Measurements from ENCODE around the gene SLC25A36.
A peak's percentile ranks its signal among the peaks of the same experiment; 100 is the strongest.
"Not testable (repeated sequence)": the region's sequence is repeated elsewhere in the genome, so short reads cannot be mapped to it uniquely, and the experiment has no call there.

SLC25A36 gene

DNA sequence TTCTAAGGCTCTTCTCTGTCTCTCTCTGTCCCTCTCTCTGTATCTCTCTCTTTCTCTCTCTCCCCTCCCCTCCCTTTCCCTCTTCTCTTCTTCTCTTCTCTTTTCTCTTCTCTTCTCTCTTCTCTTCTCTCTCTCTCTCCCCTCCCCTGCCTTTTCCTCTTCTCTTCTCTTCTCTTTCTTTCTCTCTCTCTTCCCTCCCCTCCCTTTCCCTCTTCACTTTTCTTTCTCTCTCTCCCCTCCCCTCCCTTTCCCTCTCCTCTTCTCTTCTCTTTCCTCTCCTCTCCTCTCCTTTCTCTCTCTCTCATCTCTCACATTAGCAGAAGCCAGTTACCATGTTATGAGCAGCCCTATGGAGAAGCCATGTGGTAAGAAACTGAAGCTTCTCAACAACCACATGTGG is 25.0 kb upstream of the SLC25A36 start:
- Mint-ChIP-seq H3K36me3 (no peaks in the 10 kb centered on the region), H3K4me1 (no peaks in the 10 kb centered on the region), H3K9me3 (no peaks in the 10 kb centered on the region), H3K27me3 (peaks cover 21% of the 10 kb centered on the region), H3K27ac (no peak overlapping the region), H3K4me3 (no peak overlapping the region)
- DNase-seq = no peak
- CTCF ChIA-PET = interaction anchor here (1.2 to 1.3 kb wide), 2 partner anchors 13 to 52 kb away, joined by 3 to 4 read pairs; no protein-coding TSS in a partner anchor

DNA sequence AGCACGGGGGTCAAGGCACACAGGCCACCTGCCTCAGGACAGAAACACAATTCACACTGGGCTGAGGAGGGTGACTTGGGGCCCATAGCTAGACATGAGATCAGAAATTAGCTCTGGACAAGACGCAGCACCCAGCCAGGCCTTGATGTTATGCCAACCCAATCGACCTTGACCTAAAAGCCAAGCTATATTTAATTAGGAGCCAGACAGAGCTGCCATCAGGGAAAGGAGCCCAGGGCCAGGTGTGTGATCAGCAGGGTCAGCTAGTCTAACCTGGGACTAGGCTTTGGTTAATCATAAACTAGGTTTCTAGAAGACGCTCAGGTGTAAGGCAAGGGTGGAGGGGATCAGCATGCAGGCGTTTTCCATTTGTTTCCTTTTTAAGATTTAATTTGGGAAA is 23.9 kb upstream of the SLC25A36 start:
- Mint-ChIP-seq H3K9me3 (no peaks in the 10 kb centered on the region), H3K4me3 (no peak overlapping the region), H3K4me1 (no peaks in the 10 kb centered on the region), H3K27ac (no peak overlapping the region), H3K36me3 (no peaks in the 10 kb centered on the region), H3K27me3 (peaks cover 25% of the 10 kb centered on the region)
- DNase-seq = no peak
- CTCF ChIA-PET = interaction anchor here (1.3 kb wide), 1 partner anchor 54 kb away, joined by 4 read pairs; no protein-coding TSS in a partner anchor

DNA sequence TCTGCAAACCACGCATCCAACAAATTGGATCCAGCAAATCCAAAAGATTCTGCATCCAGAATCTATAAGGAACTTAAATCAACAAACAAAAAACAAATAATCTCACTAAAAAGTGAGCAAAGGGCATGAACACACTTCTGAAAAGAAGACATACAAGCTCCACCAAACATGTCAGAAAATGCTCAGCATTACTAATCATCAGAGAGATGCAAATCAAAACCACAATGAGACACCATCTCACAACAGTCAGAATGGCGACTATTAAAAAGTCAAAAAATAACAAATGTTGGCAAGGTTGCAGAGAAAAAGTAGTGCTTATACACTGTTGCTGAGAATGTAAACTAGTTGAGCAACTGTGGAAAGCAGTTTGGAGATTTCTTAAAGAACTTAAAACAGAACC is 21.6 kb upstream of the SLC25A36 start:
- H3K9me3 Mint-ChIP-seq = no peaks in the 10 kb centered on the region
- CTCF ChIA-PET = no interaction called here

DNA sequence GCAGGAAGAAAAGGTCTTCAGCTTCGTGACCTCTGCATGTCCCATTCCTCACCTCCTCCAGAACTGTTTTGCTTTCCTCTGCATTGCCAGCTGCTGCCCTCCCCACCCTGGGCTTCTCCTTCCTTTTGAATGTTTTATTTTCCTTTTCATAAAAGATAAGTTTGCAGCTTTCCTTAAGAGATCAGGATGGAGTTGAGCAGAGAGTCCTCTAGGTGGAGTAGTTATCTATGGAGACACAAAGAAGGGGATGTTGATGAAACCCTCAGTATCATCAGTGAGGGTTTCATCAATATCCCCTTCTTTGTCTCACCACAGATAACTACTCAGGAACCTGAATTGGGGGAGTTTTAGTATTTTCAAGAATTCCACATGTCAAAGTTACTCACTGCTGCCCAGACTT is 19.0 kb upstream of the SLC25A36 start:
- Mint-ChIP-seq H3K27ac (no peak overlapping the region), H3K27me3 (peaks cover 7% of the 10 kb centered on the region), H3K4me3 (no peak overlapping the region), H3K36me3 (no peaks in the 10 kb centered on the region), H3K9me3 (no peaks in the 10 kb centered on the region), H3K4me1 (no peaks in the 10 kb centered on the region)
- CTCF ChIA-PET = no interaction called here
- DNase-seq = no peak

More for the DNA sequence above, 21.6 kb upstream of the SLC25A36 start:
- H3K27ac Mint-ChIP-seq = no peak overlapping the region
- DNase-seq = no peak
- peaks cover 25% of the 10 kb centered on the region for H3K27me3 Mint-ChIP-seq
- no peak overlapping the region for H3K4me3 Mint-ChIP-seq
- no peaks in the 10 kb centered on the region for H3K36me3 Mint-ChIP-seq
- H3K4me1 Mint-ChIP-seq = no peaks in the 10 kb centered on the region

DNA sequence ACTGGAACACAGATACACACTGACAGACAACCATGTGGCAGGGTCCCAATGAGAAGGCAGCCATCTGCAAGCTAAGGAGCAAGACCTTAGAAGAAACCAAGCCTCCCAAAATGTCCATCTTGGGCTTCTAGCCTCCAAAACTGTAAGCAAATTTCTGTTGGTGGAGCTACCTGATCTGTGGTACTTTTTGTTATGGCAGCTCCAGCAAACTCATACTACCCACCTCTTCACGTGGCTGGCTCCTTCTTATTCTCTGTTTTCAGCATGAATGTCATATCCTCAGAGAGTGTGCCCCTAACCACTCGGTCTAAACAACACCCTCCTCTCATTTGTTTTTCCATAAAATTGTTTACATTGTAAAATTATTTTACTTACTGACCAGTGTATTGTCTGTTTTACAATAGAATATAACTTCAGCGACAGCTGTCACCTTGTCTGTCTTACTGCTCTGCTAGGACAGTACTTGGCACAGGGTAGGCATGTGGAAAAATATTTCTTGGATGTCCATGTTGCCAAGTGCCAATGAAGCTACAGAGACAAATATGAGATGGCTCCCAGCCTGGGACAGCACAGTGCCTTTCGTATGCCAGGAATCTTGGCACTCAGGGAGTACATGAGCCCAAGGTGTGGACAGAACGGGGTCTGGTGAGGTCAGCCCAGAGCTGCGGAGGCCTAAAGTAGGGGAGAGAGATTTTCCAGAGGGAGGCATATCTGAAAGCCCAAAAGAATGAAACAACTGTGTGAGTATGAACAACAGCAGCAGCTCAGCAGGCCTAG is 17.4 kb upstream of the SLC25A36 start:
- Mint-ChIP-seq H3K4me1 (no peaks in the 10 kb centered on the region), H3K9me3 (no peaks in the 10 kb centered on the region), H3K36me3 (no peaks in the 10 kb centered on the region), H3K27me3 (peaks cover 4% of the 10 kb centered on the region), H3K27ac (no peak overlapping the region), H3K4me3 (no peak overlapping the region)
- DNase-seq = no peak
- CTCF ChIA-PET = interaction anchor here (0.9 to 1.2 kb wide), 4 partner anchors 11 to 269 kb away, joined by 3 read pairs; no protein-coding TSS in a partner anchor

DNA sequence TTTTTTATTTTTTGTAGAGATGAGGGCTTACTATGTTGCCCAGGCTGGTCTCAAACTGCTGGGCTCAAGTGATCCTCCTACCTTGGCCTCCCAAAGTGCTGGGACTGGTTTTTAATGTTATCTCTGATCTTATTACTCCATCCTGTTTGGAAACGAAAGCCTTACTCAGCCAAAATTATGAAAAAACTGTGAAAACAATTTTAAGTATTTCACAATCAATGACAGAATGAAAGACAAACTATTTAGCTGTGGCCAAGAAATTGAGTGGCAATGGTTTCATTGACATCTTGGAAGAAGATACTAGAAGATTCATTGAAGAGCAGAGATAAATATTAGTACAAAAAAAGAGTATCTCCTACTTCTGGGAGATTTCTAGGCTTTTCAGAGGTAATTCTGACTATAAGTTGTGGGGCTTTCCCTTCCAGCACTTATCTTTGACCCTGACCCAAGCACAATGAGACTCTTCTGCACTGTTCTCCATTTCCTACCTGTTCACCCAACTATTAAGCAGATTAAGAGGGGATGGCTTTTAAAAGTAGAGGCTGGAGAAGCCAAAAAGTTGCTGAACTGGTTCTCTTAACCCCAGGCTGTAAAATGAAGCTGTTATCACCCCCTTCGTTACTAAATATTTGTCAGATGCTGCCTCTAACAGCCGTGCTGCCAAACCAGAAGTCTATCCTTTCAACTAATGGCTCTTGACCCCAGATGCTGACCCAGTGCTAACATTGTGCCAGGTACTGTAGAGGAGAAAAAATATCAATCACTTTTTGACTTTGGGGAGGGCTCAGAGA is 14.2 kb upstream of the SLC25A36 start:
- peaks cover 10% of the 10 kb centered on the region for H3K27me3 Mint-ChIP-seq
- H3K27ac Mint-ChIP-seq = no peak overlapping the region
- DNase-seq = no peak
- no peak overlapping the region for H3K4me3 Mint-ChIP-seq
- H3K36me3 Mint-ChIP-seq = no peaks in the 10 kb centered on the region
- no peaks in the 10 kb centered on the region for H3K4me1 Mint-ChIP-seq
- no peaks in the 10 kb centered on the region for H3K9me3 Mint-ChIP-seq
- CTCF ChIA-PET = no interaction called here

DNA sequence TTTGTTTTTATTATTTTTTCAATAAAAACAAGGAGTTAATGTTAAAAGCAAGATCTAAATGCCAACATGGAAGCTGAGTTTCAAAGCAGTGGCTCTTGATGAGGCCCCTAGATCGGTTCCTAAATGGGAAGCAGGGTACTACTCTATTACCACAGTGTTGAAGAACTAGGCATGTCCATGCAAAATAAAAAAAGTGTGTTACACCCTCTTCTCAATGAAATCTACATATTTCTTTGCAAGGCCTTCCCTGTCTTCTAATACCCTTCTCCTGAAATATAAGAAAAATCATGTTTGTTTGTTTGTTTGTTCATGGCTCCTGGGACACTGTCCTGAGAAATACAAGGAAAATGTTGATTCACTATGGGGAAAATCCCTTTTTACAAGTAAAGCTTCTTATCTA is 12.2 kb upstream of the SLC25A36 start:
- Mint-ChIP-seq H3K9me3 (no peaks in the 10 kb centered on the region), H3K4me3 (no peak overlapping the region), H3K27ac (no peak overlapping the region), H3K27me3 (peaks cover 19% of the 10 kb centered on the region), H3K36me3 (no peaks in the 10 kb centered on the region), H3K4me1 (no peaks in the 10 kb centered on the region)
- no peak for DNase-seq
- CTCF ChIA-PET = interaction anchor here (1.0 kb wide), 1 partner anchor 13 kb away, joined by 3 read pairs; no protein-coding TSS in a partner anchor

DNA sequence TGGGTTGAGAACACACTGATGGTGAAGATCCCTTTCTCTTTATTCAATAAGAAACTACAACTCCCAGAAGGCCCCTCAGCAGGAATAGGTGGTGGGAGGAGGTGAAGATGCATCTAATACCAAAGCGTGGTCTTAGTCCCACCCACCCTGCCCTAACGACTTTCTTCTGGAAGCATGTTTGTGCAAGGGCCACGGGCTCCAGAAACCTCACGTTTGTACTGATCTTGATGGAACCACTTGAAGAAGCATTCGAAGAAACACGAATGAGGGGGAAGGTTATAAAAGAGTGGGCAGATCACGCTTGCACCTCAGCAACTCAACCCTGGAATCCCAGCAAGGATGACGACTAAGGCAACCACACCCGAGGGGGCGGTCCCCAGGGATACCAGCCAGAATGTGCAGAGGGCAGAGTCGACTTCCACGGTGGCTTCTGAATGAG is 10.6 kb upstream of the SLC25A36 start:
- H3K27ac Mint-ChIP-seq = no peak overlapping the region
- no peak overlapping the region for H3K4me3 Mint-ChIP-seq
- no peaks in the 10 kb centered on the region for H3K4me1 Mint-ChIP-seq
- CTCF ChIA-PET = interaction anchor here (0.7 kb wide), 1 partner anchor 172 kb away, joined by 3 read pairs; no protein-coding TSS in a partner anchor
- DNase-seq = no peak
- H3K9me3 Mint-ChIP-seq = peaks cover 2% of the 10 kb centered on the region
- H3K27me3 Mint-ChIP-seq = peaks cover 19% of the 10 kb centered on the region
- no peaks in the 10 kb centered on the region for H3K36me3 Mint-ChIP-seq

DNA sequence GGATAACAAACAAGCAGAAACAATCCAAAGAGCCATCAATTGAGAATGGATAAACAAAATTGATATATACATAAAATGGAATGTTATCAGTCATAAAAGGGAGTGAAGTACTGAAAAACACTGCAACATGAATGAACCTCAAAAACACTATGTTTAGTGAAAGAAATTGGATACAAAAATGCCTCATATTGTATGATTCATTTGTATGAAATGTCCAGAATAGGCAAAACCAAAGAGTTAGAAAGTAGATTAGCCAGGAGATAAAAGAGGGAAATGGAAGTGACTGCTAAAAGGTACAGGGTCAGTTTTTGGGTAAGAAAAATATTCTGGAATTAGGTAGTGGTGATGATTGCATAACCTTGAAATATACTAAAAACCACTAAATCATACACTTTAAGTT is 9.8 kb upstream of the SLC25A36 start:
- no peak overlapping the region for H3K4me3 Mint-ChIP-seq
- H3K9me3 Mint-ChIP-seq = peaks cover 4% of the 10 kb centered on the region
- H3K27ac Mint-ChIP-seq = no peak overlapping the region
- no peaks in the 10 kb centered on the region for H3K4me1 Mint-ChIP-seq
- no peaks in the 10 kb centered on the region for H3K36me3 Mint-ChIP-seq
- peaks cover 19% of the 10 kb centered on the region for H3K27me3 Mint-ChIP-seq
- CTCF ChIA-PET = interaction anchor here (0.7 kb wide), 1 partner anchor 171 kb away, joined by 3 read pairs; no protein-coding TSS in a partner anchor
- no peak for DNase-seq

DNA sequence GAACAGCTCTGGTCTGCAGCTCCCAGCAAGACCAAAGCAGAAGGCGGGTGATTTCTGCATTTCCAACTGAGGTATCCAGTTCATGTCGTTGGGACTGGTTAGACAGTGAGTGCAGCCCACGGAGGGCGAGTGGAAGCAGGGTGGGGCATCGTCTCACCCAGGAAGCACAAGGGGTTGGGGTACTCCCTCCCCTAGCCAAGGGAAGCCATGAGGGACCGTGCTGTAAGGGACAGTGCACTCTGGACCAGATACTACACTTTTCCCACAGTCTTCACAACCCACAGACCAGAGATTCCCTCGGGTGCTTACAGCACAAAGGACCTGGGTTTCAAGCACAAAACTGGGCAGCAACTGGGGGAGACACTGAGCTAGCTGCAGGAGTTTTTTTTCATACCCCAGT is 8.5 kb upstream of the SLC25A36 start:
- CTCF ChIA-PET = no interaction called here
- H3K9me3 Mint-ChIP-seq = peaks cover 4% of the 10 kb centered on the region
- no peak overlapping the region for H3K27ac Mint-ChIP-seq
- no peaks in the 10 kb centered on the region for H3K4me1 Mint-ChIP-seq
- H3K4me3 Mint-ChIP-seq = no peak overlapping the region
- H3K27me3 Mint-ChIP-seq = peaks cover 27% of the 10 kb centered on the region
- no peak for DNase-seq
- H3K36me3 Mint-ChIP-seq = no peaks in the 10 kb centered on the region

DNA sequence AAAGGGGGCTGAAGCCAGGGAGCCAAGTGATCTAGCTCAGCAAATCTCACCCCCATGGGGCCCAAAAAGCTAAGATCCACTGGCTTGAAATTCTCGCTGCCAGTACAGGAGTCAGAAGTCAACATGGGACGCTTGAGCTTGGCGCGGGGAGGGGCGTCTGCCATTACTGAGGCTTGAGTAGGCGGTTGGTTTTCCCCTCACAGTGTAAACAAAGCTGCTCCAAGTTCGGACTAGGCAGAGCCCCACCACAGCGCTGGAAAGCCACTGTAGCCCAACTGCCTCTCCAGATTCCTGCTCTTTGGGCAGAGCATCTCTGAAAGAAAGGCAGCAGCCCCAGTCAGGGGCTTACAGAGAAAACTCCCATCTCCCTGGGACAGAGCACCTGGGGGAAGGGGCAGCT is 8.1 kb upstream of the SLC25A36 start:
- H3K27ac Mint-ChIP-seq = no peak overlapping the region
- H3K36me3 Mint-ChIP-seq = no peaks in the 10 kb centered on the region
- CTCF ChIA-PET = no interaction called here
- H3K27me3 Mint-ChIP-seq = peaks cover 27% of the 10 kb centered on the region
- no peak overlapping the region for H3K4me3 Mint-ChIP-seq
- peaks cover 4% of the 10 kb centered on the region for H3K9me3 Mint-ChIP-seq
- no peak for DNase-seq
- no peaks in the 10 kb centered on the region for H3K4me1 Mint-ChIP-seq

DNA sequence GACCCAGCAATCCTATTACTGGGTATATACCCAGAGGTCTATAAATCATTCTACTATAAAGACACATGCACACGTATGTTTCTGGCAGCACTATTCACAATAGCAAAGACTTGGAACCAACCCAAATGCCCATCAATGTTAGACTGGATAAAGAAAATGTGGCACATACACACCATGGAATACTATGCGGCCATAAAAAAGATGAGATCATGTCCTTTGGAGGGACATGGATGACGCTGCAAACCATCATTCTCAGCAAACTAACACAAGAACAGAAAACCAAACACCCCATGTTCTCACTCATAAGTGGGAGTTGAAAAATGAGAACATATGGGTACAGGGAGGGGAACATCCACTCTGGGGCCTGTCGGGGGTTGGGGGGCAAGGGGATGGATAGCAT is 2.3 kb upstream of the SLC25A36 start:
- CTCF ChIA-PET, H3K27ac Mint-ChIP-seq, H3K4me3 Mint-ChIP-seq: not testable (repeated sequence)

DNA sequence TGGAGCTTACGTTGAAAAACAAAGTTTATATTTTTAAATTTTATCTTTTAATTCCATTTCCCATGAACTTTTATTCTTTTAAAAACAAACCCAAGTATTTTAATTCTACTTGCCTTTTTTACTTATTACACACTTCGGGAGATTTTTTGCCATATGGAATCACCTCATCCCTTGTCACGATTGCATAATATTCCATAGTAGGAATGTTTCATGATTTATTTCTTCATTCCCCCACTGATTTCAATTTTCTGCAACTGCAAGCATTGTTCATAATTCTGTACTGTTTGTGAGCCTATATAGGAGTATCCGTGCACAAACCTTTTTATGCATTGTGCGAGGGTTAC is 574 bp upstream of the SLC25A36 start:
- peaks cover 1% of the 10 kb centered on the region for H3K9me3 Mint-ChIP-seq
- CTCF ChIA-PET = no interaction called here

More for the DNA sequence above, 2.3 kb upstream of the SLC25A36 start:
- DNase-seq, H3K9me3 Mint-ChIP-seq, H3K36me3 Mint-ChIP-seq: not testable (repeated sequence)
- H3K4me1 Mint-ChIP-seq = peaks cover 25% of the 10 kb centered on the region
- H3K27me3 Mint-ChIP-seq = peaks cover 14% of the 10 kb centered on the region

DNA sequence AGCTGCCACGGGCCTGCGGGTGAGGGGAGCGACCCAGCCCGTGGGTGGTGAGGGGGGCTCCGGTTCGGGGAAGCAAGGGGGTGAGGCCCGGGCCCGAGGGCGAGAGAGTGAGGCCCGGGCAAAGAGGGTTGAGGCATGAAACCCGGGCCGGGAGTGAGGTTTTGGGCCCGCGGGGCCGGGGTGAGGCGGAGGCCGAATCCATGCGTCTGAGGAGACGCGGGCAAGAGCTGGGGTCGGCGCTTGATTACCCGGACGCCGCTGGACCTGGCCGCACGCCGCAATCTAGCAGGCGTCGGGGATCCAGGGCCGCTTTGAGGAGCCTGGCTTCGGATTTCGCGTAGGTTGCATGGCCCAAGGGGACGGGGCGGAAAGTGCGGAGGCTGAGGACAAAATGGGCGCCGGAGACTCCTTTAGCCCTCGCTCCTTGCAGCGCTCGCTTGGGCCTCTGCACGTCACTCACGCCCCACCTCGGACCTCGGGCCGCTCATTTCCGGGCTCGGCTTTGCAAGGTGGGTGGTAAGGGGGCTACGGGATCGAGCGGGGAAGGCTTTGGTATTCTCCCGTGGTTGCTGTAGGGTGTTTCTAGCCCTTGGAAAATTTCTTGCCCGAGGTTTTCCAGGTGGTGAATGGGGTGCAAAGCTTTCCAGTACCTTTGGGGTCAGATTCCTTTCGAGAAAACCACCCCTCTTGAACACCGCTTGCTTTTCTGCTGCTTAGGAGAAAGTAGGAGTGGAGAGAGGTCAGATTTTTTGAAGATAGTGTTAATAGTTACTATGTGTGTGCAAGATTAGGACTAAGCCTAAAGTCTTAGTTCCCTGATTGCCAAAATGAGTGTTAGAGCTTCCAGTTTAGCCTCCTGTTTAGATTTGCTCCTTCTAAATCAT is 827 bp downstream of the SLC25A36 start:
- peaks cover 12% of the 10 kb centered on the region for H3K27me3 Mint-ChIP-seq
- peaks cover 30% of the 10 kb centered on the region for H3K4me1 Mint-ChIP-seq
- CTCF ChIA-PET = interaction anchor here (0.6 kb wide), 1 partner anchor 1995 kb away, joined by 3 read pairs; the partner anchor contains the start of genes FOXL2 and FOXL2NB
- peak overlapping the region; percentile 98 for H3K27ac Mint-ChIP-seq
- peaks cover 9% of the 10 kb centered on the region for H3K36me3 Mint-ChIP-seq
- peak; percentile 65 for DNase-seq
- H3K4me3 Mint-ChIP-seq = peak overlapping the region; percentile 96
- H3K9me3 Mint-ChIP-seq = no peaks in the 10 kb centered on the region

More for the DNA sequence above, 574 bp upstream of the SLC25A36 start:
- peaks cover 30% of the 10 kb centered on the region for H3K4me1 Mint-ChIP-seq
- peaks cover 14% of the 10 kb centered on the region for H3K27me3 Mint-ChIP-seq
- no peak for DNase-seq
- no peaks in the 10 kb centered on the region for H3K36me3 Mint-ChIP-seq
- H3K4me3 Mint-ChIP-seq = peak overlapping the region; percentile 96
- H3K27ac Mint-ChIP-seq = peak overlapping the region; percentile 98

Data from activated naive CD4-positive, alpha-beta T cell treated with anti-CD3 and anti-CD28 coated beads, Interleukin-2, amount 10 ng/mL, durations not matched to agents 7 days and 5 days (primary cell).